HCT116 (cell line): Measurements from ENCODE around the gene FCRL6. TPM values are rescaled to one million over a fixed set of nuclear protein-coding genes. Genes with fewer than 3 reads are reported as not detected.

Source experiments
- ATAC-seq: fragments of 200-7000 bp; cut with Tn5 transposase; 2 replicates; pipeline ENCODE4 v1.9.1; 2020; ENCODE audit warnings: mild to moderate bottlenecking, moderate library complexity
- BruUV-seq: library from RNA; stranded (reverse); fragments of 400-500 nt; replicated peaks from 2 replicates; lab custom pipeline; 2021; lab: Mats Ljungman, UMichigan
- CTCF ChIA-PET: fragments of 300-600 bp; sonication (Branson Sonifier 250); formaldehyde crosslinking; loops from one replicate; lab custom pipeline; 2021; ENCODE audit warnings: antibody characterized with exemption; lab: Charles Lee
- POLR2A ChIA-PET: fragments of 300-600, 350-600 bp; sonication (Branson Sonifier 250); formaldehyde crosslinking; loops from one replicate; lab custom pipeline; 2021; ENCODE audit warnings: antibody characterized with exemption; lab: Charles Lee
- RAD21 ChIA-PET, 2 experiments: fragments of 300-600 bp; sonication (Branson Sonifier 250); formaldehyde crosslinking; loops; one replicate each; lab custom pipeline; 2023; ENCODE audit warnings: low total read pairs in 2 of 2; ENCODE audit not compliant: uncharacterized antibody in 2 of 2, unreplicated experiment in 2 of 2, low non-redundant PET in 1 of 2; lab: Charles Lee
- DNase-seq: peaks from one replicate; pipeline ENCODE4 v3.0.0-alpha.2; 2010; ENCODE audit warnings: low read depth, low spot score
- H2AFZ ChIP-seq: fragments of 200-600 bp; shearing (Covaris generic), sonication (generic); 2 replicates; pipeline ENCODE4 v1.6.1; 2017; ENCODE audit warnings: low read depth, mixed run types, mixed read lengths, antibody characterized with exemption, low read length; ENCODE audit not compliant: poor library complexity, severe bottlenecking
- H3K27ac ChIP-seq: 2 replicates; pipeline ENCODE4 v1.5.1; 2012; ENCODE audit warnings: low read depth, low read length
- H3K27me3 ChIP-seq: fragments of 200-600 bp; sonication (generic); 2 replicates; pipeline ENCODE4 v1.6.1; 2016; ENCODE audit warnings: mixed run types, low read length, mixed read lengths; ENCODE audit not compliant: insufficient read depth
- H3K36me3 ChIP-seq, 2 experiments: fragments of 200-500 bp in 1 of 2; fragments of 200-600 bp in 1 of 2; sonication (Bioruptor generic) in 1 of 2; sonication (generic) in 1 of 2; 2 replicates each; pipeline versions ENCODE4 v1.5.1 to v1.6.1; 2014 to 2016; ENCODE audit warnings: low read length in 2 of 2, inconsistent platforms in 1 of 2, mixed read lengths in 1 of 2, mixed run types in 1 of 2; ENCODE audit not compliant: insufficient read depth in 2 of 2, control insufficient read depth in 1 of 2
- H3K4me1 ChIP-seq, 2 experiments: fragments of 200-600 bp in 1 of 2; sonication (generic) in 1 of 2; 2 replicates each; pipeline versions ENCODE4 v1.5.1 to v1.6.1; 2012 to 2017; ENCODE audit warnings: low read length in 2 of 2, inconsistent platforms in 1 of 2, mild to moderate bottlenecking in 1 of 2, mixed read lengths in 1 of 2, mixed run types in 1 of 2, moderate library complexity in 1 of 2; ENCODE audit not compliant: insufficient read depth in 2 of 2, control insufficient read depth in 1 of 2
- H3K4me2 ChIP-seq: fragments of 200-600 bp; sonication (generic); 2 replicates; pipeline ENCODE4 v1.6.1; 2017; ENCODE audit warnings: mixed run types, low read length, mixed read lengths
- H3K4me3 ChIP-seq, 2 experiments: fragments of 200-600 bp in 1 of 2; sonication (generic) in 1 of 2; replicated peaks in 1 of 2; 2 replicates each; pipeline ENCODE4 v1.5.1; 2011 to 2016; ENCODE audit warnings: low read length in 2 of 2, control low read depth in 1 of 2, low read depth in 1 of 2, mild to moderate bottlenecking in 1 of 2, mixed read lengths in 1 of 2, mixed run types in 1 of 2
- H3K79me2 ChIP-seq: fragments of 200-600 bp; sonication (generic); 2 replicates; pipeline ENCODE4 v1.6.1; 2017; ENCODE audit warnings: mild to moderate bottlenecking, mixed run types, low read length, moderate library complexity, mixed read lengths; ENCODE audit not compliant: insufficient read depth
- H3K9ac ChIP-seq: fragments of 200-600 bp; sonication (generic); 2 replicates; pipeline ENCODE4 v1.6.1; 2016; ENCODE audit warnings: low read length, mixed read lengths
- H3K9me2 ChIP-seq: fragments of 200-600 bp; sonication (generic), shearing (Covaris generic); 2 replicates; pipeline ENCODE4 v1.6.1; 2017; ENCODE audit warnings: mixed run types, mild to moderate bottlenecking, moderate library complexity; ENCODE audit not compliant: insufficient read depth
- H3K9me3 ChIP-seq, 2 experiments: fragments of 200-500 bp in 1 of 2; fragments of 200-600 bp in 1 of 2; sonication (Bioruptor generic) in 1 of 2; sonication (generic) in 1 of 2; 2 replicates each; pipeline ENCODE4 v1.6.1; 2014 to 2017; ENCODE audit warnings: low read length in 2 of 2, mixed read lengths in 2 of 2, inconsistent platforms in 1 of 2, low read depth in 1 of 2, mild to moderate bottlenecking in 1 of 2, mixed run types in 1 of 2, moderate library complexity in 1 of 2; ENCODE audit not compliant: control insufficient read depth in 1 of 2, insufficient read depth in 1 of 2
- H4K20me1 ChIP-seq: fragments of 200-600 bp; sonication (generic), shearing (Covaris generic); 2 replicates; pipeline ENCODE4 v1.6.1; 2017; ENCODE audit warnings: mixed run types, mild to moderate bottlenecking, moderate library complexity; ENCODE audit not compliant: insufficient read depth
- CEBPB ChIP-seq: IDR thresholded peaks from 2 replicates; pipeline ENCODE4 v1.6.1; 2012; ENCODE audit warnings: low read depth
- ELF1 ChIP-seq: IDR thresholded peaks from 2 replicates; pipeline ENCODE4 v1.6.1; 2012; ENCODE audit warnings: low read depth, borderline replicate concordance
- EZH2 ChIP-seq: fragments of 200-600 bp; sonication (generic); IDR thresholded peaks from 2 replicates; pipeline ENCODE4 v1.6.1; 2017; ENCODE audit warnings: antibody characterized with exemption, mixed run types
- EZH2phosphoT487 ChIP-seq: fragments of 200-600 bp; IDR thresholded peaks from 2 replicates; pipeline ENCODE4 v1.6.1; 2018; ENCODE audit warnings: antibody characterized with exemption, borderline replicate concordance
- JUND ChIP-seq: IDR thresholded peaks from 2 replicates; pipeline ENCODE4 v1.6.1; 2012
- POLR2AphosphoS5 ChIP-seq: IDR thresholded peaks from 2 replicates; pipeline ENCODE4 v1.6.1; 2011; ENCODE audit warnings: mild to moderate bottlenecking, low read depth, low read length, moderate library complexity
- RAD21 ChIP-seq: IDR thresholded peaks from 2 replicates; pipeline ENCODE4 v1.6.1; 2012; ENCODE audit warnings: low read depth, mild to moderate bottlenecking
- SP1 ChIP-seq: IDR thresholded peaks from 2 replicates; pipeline ENCODE4 v1.6.1; 2012; ENCODE audit warnings: low read depth
- YY1 ChIP-seq: IDR thresholded peaks from 2 replicates; pipeline ENCODE4 v1.6.1; 2011; ENCODE audit warnings: low read length, low read depth, moderate library complexity, mild to moderate bottlenecking; ENCODE audit not compliant: insufficient replicate concordance; ENCODE audit errors: extremely low read depth
- ZNF274 ChIP-seq: fragments of 200-500 bp; sonication (Bioruptor generic); IDR thresholded peaks from 2 replicates; pipeline ENCODE4 v1.6.1; 2014; ENCODE audit warnings: mild to moderate bottlenecking, low read depth, low read length, inconsistent platforms
- intact Hi-C: fragments of 100-400 bp; cut with micrococcal nuclease; formaldehyde crosslinking; loops from 2 replicates; pipeline ENCODE4 v1.10.0; 2022
- total RNA-seq: library from RNA; stranded (reverse); gene quantifications from one replicate; pipeline ENCODE4 v1.2.1, GENCODE V29; 2021; ENCODE audit not compliant: unreplicated experiment
- TF ChIP-seq, protein P1 (sequence below): IDR thresholded peaks from 2 replicates; pipeline ENCODE4 v1.6.1; 2012
- TF ChIP-seq, protein P2 (sequence below): IDR thresholded peaks from 2 replicates; pipeline ENCODE4 v1.6.1; 2012; ENCODE audit warnings: low read depth
- TF ChIP-seq, protein P3 (sequence below): IDR thresholded peaks from 2 replicates; pipeline ENCODE4 v1.6.1; 2011; ENCODE audit warnings: mild to moderate bottlenecking, low read length, moderate library complexity; ENCODE audit not compliant: insufficient replicate concordance; ENCODE audit errors: extremely low read depth

Gene FCRL6
- total RNA-seq, 1 experiment from 2014 or later: not detected

DNA sequence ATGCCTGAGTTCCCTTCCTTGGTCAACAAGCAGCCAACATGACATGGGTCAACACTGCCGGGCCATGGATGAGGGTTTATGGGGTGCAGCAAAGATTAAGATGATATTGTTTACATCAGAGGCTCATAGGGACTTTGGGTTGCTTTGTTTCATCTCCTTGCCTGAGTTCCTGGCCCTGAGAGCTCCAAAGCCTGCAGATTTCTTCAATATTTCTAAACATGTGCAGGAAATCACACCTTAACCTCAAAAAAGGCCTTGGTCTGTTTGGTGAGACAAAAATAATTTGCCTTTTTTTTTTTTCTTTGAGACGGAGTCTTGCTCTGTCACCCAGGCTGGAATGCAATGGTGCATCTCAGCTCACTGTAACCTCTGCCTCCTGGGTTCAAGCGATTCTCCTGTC is 25.4 kb downstream of the FCRL6 start:
- H4K20me1 ChIP-seq: no peaks in the 10 kb centered on the region
- H3K36me3 ChIP-seq: no peaks in the 10 kb centered on the region
- CTCF ChIA-PET: interaction anchor here (4.4 kb wide), 1 partner anchor 29 kb away, joined by 20 read pairs; no protein-coding TSS in a partner anchor
- H3K79me2 ChIP-seq: no peaks in the 10 kb centered on the region
- H3K9me2 ChIP-seq: no peaks in the 10 kb centered on the region
- H3K4me2 ChIP-seq: no peak overlapping the region
- no peak overlapping the region for H3K9ac ChIP-seq
- H2AFZ ChIP-seq: no peak overlapping the region
- no peaks in the 10 kb centered on the region for H3K9me3 ChIP-seq
- peaks cover 0 to 7% of the 10 kb centered on the region in 2 experiments; a peak in 1 of 4 replicates for H3K4me1 ChIP-seq
- RAD21 ChIA-PET: no interaction called here
- intact Hi-C loops: no loop called here
- no TSS peak for BruUV-seq
- no peak for ATAC-seq
- H3K27ac ChIP-seq: no peak overlapping the region
- H3K27me3 ChIP-seq: peaks cover 15% of the 10 kb centered on the region; the same call in 1 of the 2 replicates
- DNase-seq: no peak
- no peak overlapping the region for H3K4me3 ChIP-seq
- POLR2A ChIA-PET: no interaction called here
- TF ChIP-seq ELF1 (no peak), EZH2phosphoT487 (no peak), EZH2 (no peak), YY1 (no peak), JUND (no peak), CEBPB (no peak), ZNF274 (no peak), POLR2AphosphoS5 (no peak), RAD21 (no peak), SP1 (no peak)
- TF ChIP-seq, protein P1, sequence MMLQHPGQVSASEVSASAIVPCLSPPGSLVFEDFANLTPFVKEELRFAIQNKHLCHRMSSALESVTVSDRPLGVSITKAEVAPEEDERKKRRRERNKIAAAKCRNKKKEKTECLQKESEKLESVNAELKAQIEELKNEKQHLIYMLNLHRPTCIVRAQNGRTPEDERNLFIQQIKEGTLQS: no peak
- TF ChIP-seq, protein P2, sequence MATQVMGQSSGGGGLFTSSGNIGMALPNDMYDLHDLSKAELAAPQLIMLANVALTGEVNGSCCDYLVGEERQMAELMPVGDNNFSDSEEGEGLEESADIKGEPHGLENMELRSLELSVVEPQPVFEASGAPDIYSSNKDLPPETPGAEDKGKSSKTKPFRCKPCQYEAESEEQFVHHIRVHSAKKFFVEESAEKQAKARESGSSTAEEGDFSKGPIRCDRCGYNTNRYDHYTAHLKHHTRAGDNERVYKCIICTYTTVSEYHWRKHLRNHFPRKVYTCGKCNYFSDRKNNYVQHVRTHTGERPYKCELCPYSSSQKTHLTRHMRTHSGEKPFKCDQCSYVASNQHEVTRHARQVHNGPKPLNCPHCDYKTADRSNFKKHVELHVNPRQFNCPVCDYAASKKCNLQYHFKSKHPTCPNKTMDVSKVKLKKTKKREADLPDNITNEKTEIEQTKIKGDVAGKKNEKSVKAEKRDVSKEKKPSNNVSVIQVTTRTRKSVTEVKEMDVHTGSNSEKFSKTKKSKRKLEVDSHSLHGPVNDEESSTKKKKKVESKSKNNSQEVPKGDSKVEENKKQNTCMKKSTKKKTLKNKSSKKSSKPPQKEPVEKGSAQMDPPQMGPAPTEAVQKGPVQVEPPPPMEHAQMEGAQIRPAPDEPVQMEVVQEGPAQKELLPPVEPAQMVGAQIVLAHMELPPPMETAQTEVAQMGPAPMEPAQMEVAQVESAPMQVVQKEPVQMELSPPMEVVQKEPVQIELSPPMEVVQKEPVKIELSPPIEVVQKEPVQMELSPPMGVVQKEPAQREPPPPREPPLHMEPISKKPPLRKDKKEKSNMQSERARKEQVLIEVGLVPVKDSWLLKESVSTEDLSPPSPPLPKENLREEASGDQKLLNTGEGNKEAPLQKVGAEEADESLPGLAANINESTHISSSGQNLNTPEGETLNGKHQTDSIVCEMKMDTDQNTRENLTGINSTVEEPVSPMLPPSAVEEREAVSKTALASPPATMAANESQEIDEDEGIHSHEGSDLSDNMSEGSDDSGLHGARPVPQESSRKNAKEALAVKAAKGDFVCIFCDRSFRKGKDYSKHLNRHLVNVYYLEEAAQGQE: no peak
- TF ChIP-seq, protein P3, sequence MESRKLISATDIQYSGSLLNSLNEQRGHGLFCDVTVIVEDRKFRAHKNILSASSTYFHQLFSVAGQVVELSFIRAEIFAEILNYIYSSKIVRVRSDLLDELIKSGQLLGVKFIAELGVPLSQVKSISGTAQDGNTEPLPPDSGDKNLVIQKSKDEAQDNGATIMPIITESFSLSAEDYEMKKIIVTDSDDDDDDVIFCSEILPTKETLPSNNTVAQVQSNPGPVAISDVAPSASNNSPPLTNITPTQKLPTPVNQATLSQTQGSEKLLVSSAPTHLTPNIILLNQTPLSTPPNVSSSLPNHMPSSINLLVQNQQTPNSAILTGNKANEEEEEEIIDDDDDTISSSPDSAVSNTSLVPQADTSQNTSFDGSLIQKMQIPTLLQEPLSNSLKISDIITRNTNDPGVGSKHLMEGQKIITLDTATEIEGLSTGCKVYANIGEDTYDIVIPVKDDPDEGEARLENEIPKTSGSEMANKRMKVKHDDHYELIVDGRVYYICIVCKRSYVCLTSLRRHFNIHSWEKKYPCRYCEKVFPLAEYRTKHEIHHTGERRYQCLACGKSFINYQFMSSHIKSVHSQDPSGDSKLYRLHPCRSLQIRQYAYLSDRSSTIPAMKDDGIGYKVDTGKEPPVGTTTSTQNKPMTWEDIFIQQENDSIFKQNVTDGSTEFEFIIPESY: no peak
- TF ChIP-seq, all 23 proteins: peak for 0
